Endothelial cell of umbilical vein (primary cell): ENCODE measurements around the gene CENPU. TPM values are rescaled to one million over a fixed set of nuclear protein-coding genes. Genes with fewer than 3 reads are reported as not detected.

Source experiments
- BruUV-seq: library from RNA; stranded (reverse); fragments of 400-500 nt; replicated peaks from 2 replicates; lab custom pipeline; 2021; lab: Mats Ljungman, UMichigan
- CTCF ChIA-PET: fragments of 300-600, 350-600 bp; sonication (Branson Sonifier 250); formaldehyde crosslinking; loops from one replicate; lab custom pipeline; 2021; ENCODE audit warnings: antibody characterized with exemption, inconsistent platforms; lab: Charles Lee
- POLR2A ChIA-PET: fragments of 300-600, 350-600 bp; sonication (Branson Sonifier 250); formaldehyde crosslinking; loops from one replicate; lab custom pipeline; 2021; ENCODE audit warnings: antibody characterized with exemption, inconsistent platforms; lab: Charles Lee
- DNase-seq: peaks from one replicate; pipeline ENCODE4 v3.0.0-alpha.2; 2011; ENCODE audit warnings: low read depth, low spot score
- FAIRE-seq: peaks from 2 replicates; lab custom pipeline; 2011; peaks lifted over from hg19 to GRCh38; lab: Jason Lieb, UNC
- H2AFZ ChIP-seq: 2 replicates; pipeline ENCODE4 v1.6.0; 2012; ENCODE audit warnings: low read depth, low read length, control low read depth, inconsistent platforms
- H3K27ac ChIP-seq: 2 replicates; pipeline ENCODE4 v1.5.1; 2011; ENCODE audit warnings: low read depth, mild to moderate bottlenecking, control low read depth, low read length, moderate library complexity; ENCODE audit not compliant: insufficient read depth
- H3K27me3 ChIP-seq, 2 experiments: 2 replicates each; pipeline versions ENCODE4 v1.6.0 to v1.6.1; 2011; ENCODE audit warnings: low read length in 2 of 2, mixed read lengths in 1 of 2; ENCODE audit not compliant: control insufficient read depth in 2 of 2, insufficient read depth in 2 of 2
- H3K36me3 ChIP-seq, 2 experiments: 2 replicates in 1 of 2; 3 replicates in 1 of 2; pipeline ENCODE4 v1.5.1; 2011; ENCODE audit warnings: low read length in 2 of 2, mild to moderate bottlenecking in 1 of 2, moderate library complexity in 1 of 2; ENCODE audit not compliant: control insufficient read depth in 2 of 2, insufficient read depth in 2 of 2; ENCODE audit errors: extremely low read depth in 1 of 2
- H3K4me1 ChIP-seq: 3 replicates; pipeline ENCODE4 v1.5.1; 2011; ENCODE audit warnings: mild to moderate bottlenecking, low read length; ENCODE audit not compliant: control insufficient read depth, insufficient read depth; ENCODE audit errors: extremely low read depth
- H3K4me2 ChIP-seq: 2 replicates; pipeline ENCODE4 v1.6.1; 2011; ENCODE audit warnings: low read length, control low read depth, mixed read lengths; ENCODE audit not compliant: insufficient read depth
- H3K4me3 ChIP-seq, 3 experiments: fragments of 200-600 bp in 1 of 3; sonication (generic), shearing (Covaris generic) in 1 of 3; replicated peaks in 1 of 3; 2 replicates each; pipeline ENCODE4 v1.5.1; 2011 to 2016; ENCODE audit warnings: control low read depth in 3 of 3, low read length in 3 of 3, mild to moderate bottlenecking in 2 of 3, inconsistent platforms in 1 of 3, low read depth in 1 of 3, moderate library complexity in 1 of 3; ENCODE audit not compliant: insufficient read depth in 1 of 3
- H3K79me2 ChIP-seq: 2 replicates; pipeline ENCODE4 v1.6.0; 2012; ENCODE audit warnings: low read length, inconsistent platforms; ENCODE audit not compliant: control insufficient read depth, insufficient read depth
- H3K9ac ChIP-seq: replicated peaks from 2 replicates; pipeline ENCODE3; 2011; ENCODE audit warnings: low read length, control low read depth; ENCODE audit not compliant: insufficient read depth; ENCODE audit errors: extremely low read depth
- H3K9me1 ChIP-seq: replicated peaks from 3 replicates; pipeline ENCODE4 v1.6.0; 2011; ENCODE audit warnings: mild to moderate bottlenecking, low read length; ENCODE audit not compliant: control insufficient read depth, insufficient read depth; ENCODE audit errors: extremely low read depth
- H3K9me3 ChIP-seq: replicated peaks from 2 replicates; pipeline ENCODE4 v1.5.1; 2012; ENCODE audit warnings: low read length, inconsistent platforms; ENCODE audit not compliant: control insufficient read depth, insufficient read depth
- H4K20me1 ChIP-seq: replicated peaks from 2 replicates; pipeline ENCODE3; 2011; ENCODE audit warnings: mild to moderate bottlenecking, low read length; ENCODE audit not compliant: control insufficient read depth, insufficient read depth; ENCODE audit errors: extremely low read depth
- EZH2 ChIP-seq: IDR thresholded peaks from 2 replicates; pipeline ENCODE4 v1.6.1; 2012; ENCODE audit warnings: borderline replicate concordance, low read depth, mild to moderate bottlenecking, moderate library complexity, low read length, inconsistent platforms; ENCODE audit not compliant: severe bottlenecking
- FOS ChIP-seq: IDR thresholded peaks from 2 replicates; pipeline ENCODE4 v1.6.1; 2011; ENCODE audit warnings: mild to moderate bottlenecking, low read length, moderate library complexity, borderline replicate concordance; ENCODE audit not compliant: insufficient read depth
- GATA2 ChIP-seq: IDR thresholded peaks from 2 replicates; pipeline ENCODE4 v1.7.0; 2011; ENCODE audit warnings: low read depth, mild to moderate bottlenecking, moderate library complexity, mixed read lengths, low read length; ENCODE audit not compliant: insufficient read length, insufficient read depth
- JUN ChIP-seq: IDR thresholded peaks from 2 replicates; pipeline ENCODE4 v1.6.1; 2011; ENCODE audit warnings: borderline replicate concordance, low read depth; ENCODE audit not compliant: insufficient read length, insufficient read depth
- MYC ChIP-seq: IDR thresholded peaks from one replicate; pipeline ENCODE4 v1.6.1; 2011; ENCODE audit warnings: mild to moderate bottlenecking, low read depth, low read length
- POLR2A ChIP-seq: IDR thresholded peaks from 2 replicates; pipeline ENCODE4 v1.6.1; 2012; ENCODE audit warnings: low read depth, mild to moderate bottlenecking, control low read depth, low read length
- POLR2AphosphoS5 ChIP-seq: IDR thresholded peaks from 2 replicates; pipeline ENCODE4 v1.6.1; 2012; ENCODE audit warnings: low read depth, mild to moderate bottlenecking, control low read depth, low read length, moderate library complexity; ENCODE audit not compliant: insufficient read depth
- dilution Hi-C: fragments of 300-500 bp; cut with MboI; formaldehyde crosslinking; loops from one replicate; pipeline ENCODE4 v1.15.0; 2019; ENCODE audit warnings: low sequenced_read_pairs; ENCODE audit not compliant: extremely low pct_ligation_motif_present
- intact Hi-C: fragments of 100-400 bp; cut with micrococcal nuclease; formaldehyde crosslinking; loops from one replicate; pipeline ENCODE4 v1.10.0; 2022
- polyA plus RNA-seq, 4 experiments: library from polyadenylated mRNA; depleted of rRNA in 3 of 4; stranded (reverse) in 3 of 4; unstranded in 1 of 4; fragments of >200 nt; gene quantifications; 2 replicates each; pipeline versions ENCODE4 v1.2.1 to v1.2.3, GENCODE V29; 2011 to 2012; ENCODE audit warnings: missing spikeins in 1 of 4
- total RNA-seq: library from RNA; stranded (reverse); gene quantifications from 2 replicates; pipeline ENCODE4 v1.2.3, GENCODE V29; 2021
- TF ChIP-seq, protein P1 (sequence below): IDR thresholded peaks from 2 replicates; pipeline ENCODE4 v1.6.1; 2011; ENCODE audit not compliant: insufficient read depth, insufficient read length
- TF ChIP-seq, protein P2 (sequence below), 2 donors: IDR thresholded peaks; 1 replicate in 1 of 2; 2 replicates in 1 of 2; pipeline ENCODE4 v1.5.1; 2011; ENCODE audit warnings: low read length in 2 of 2, mild to moderate bottlenecking in 2 of 2, moderate library complexity in 2 of 2, control low read depth in 1 of 2, inconsistent platforms in 1 of 2, low read depth in 1 of 2; ENCODE audit not compliant: insufficient read depth in 1 of 2; ENCODE audit errors: extremely low read depth in 1 of 2

Gene CENPU
- total and polyA plus RNA-seq, 2 donors (not counting 3 experiments of a cell fraction or from before 2014, with no cell fraction given): 7.0 to 37.9 TPM

DNA sequence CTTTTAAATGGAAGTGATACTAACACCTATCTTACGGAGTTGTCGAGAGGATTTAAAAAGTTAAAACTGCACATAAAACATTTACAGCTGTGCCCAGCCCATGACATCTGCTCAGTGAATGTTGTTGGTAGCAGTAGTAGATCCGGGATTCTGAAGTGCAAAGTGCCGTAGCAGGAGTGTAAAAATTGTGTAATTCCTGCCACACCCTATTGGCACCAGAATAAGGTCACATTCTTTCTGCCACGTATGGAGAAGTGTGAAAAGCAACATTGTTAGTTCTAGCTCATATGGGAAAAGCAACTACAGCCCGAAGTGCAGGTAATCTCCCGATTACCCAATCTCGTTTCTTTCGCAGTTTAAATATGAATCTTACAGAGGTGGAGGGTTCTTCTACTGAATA is 53.2 kb downstream of the CENPU start:
- no peak for FAIRE-seq
- CTCF ChIA-PET: no interaction called here
- H3K79me2 ChIP-seq: no peaks in the 10 kb centered on the region

More for the DNA sequence above, 53.2 kb downstream of the CENPU start:
- Histone ChIP-seq H3K4me2 (no peak overlapping the region), H2AFZ (no peak overlapping the region), H3K36me3 (no peaks in the 10 kb centered on the region), H3K9me3 (no peaks in the 10 kb centered on the region), H3K27ac (no peak overlapping the region), H3K27me3 (no peaks in the 10 kb centered on the region), H3K4me3 (no peak overlapping the region), H4K20me1 (no peaks in the 10 kb centered on the region), H3K9ac (no peak overlapping the region), H3K4me1 (no peaks in the 10 kb centered on the region), H3K9me1 (no peaks in the 10 kb centered on the region)
- dilution Hi-C loops: no loop called here
- no peak for TF ChIP-seq EZH2
- no peak for TF ChIP-seq JUN
- no peak for TF ChIP-seq FOS
- TF ChIP-seq, protein P1, sequence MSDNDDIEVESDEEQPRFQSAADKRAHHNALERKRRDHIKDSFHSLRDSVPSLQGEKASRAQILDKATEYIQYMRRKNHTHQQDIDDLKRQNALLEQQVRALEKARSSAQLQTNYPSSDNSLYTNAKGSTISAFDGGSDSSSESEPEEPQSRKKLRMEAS: no peak
- no peak for TF ChIP-seq GATA2
- TF ChIP-seq POLR2AphosphoS5: no peak
- TF ChIP-seq, protein P2, sequence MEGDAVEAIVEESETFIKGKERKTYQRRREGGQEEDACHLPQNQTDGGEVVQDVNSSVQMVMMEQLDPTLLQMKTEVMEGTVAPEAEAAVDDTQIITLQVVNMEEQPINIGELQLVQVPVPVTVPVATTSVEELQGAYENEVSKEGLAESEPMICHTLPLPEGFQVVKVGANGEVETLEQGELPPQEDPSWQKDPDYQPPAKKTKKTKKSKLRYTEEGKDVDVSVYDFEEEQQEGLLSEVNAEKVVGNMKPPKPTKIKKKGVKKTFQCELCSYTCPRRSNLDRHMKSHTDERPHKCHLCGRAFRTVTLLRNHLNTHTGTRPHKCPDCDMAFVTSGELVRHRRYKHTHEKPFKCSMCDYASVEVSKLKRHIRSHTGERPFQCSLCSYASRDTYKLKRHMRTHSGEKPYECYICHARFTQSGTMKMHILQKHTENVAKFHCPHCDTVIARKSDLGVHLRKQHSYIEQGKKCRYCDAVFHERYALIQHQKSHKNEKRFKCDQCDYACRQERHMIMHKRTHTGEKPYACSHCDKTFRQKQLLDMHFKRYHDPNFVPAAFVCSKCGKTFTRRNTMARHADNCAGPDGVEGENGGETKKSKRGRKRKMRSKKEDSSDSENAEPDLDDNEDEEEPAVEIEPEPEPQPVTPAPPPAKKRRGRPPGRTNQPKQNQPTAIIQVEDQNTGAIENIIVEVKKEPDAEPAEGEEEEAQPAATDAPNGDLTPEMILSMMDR (IDR thresholded peaks at IDR 0.05; ENCODE audit: extremely low read depth in 1 of 2, insufficient read depth in 1 of 2, low read depth in 1 of 2, low read length in 2 of 2): no peak
- no peak for TF ChIP-seq POLR2A
- no peak for TF ChIP-seq MYC
- intact Hi-C loops: no loop called here
- POLR2A ChIA-PET: no interaction called here
- DNase-seq: no peak
- BruUV-seq: no TSS peak
